Bronchial epithelial cell (primary cell): ENCODE results near the gene MAP3K15. TPM values are rescaled to one million over a fixed set of nuclear protein-coding genes. Genes with fewer than 3 reads are reported as not detected.

ENCODE experiments used
- DNase-seq: peaks from one replicate; pipeline ENCODE4 v3.0.0-alpha.2; 2010; ENCODE audit warnings: low read depth
- FAIRE-seq: peaks from 2 replicates; lab custom pipeline; 2011; peaks lifted over from hg19 to GRCh38; lab: Jason Lieb, UNC
- H3K27me3 ChIP-seq: 2 replicates; pipeline ENCODE4 v1.5.1; 2011; ENCODE audit warnings: low read length; ENCODE audit not compliant: control insufficient read depth, insufficient read depth
- H3K36me3 ChIP-seq: 2 replicates; pipeline ENCODE4 v1.5.1; 2011; ENCODE audit warnings: low read length; ENCODE audit not compliant: control insufficient read depth, insufficient read depth
- H3K4me3 ChIP-seq: 2 replicates; pipeline ENCODE4 v1.5.1; 2011; ENCODE audit warnings: mild to moderate bottlenecking, low read depth, low read length, control low read depth
- total RNA-seq: library from RNA; depleted of rRNA; stranded (reverse); fragments of >200 nt; gene quantifications from 2 replicates; pipeline ENCODE4 v1.2.1, GENCODE V29; 2014
- TF ChIP-seq, protein P1 (sequence below): IDR thresholded peaks from 2 replicates; pipeline ENCODE4 v1.5.1; 2011; ENCODE audit warnings: mild to moderate bottlenecking, moderate library complexity, low read length, control low read depth, inconsistent platforms; ENCODE audit not compliant: insufficient read depth, severe bottlenecking

The MAP3K15 gene
- total RNA-seq, 1 donor from 2014 or later = under 0.01 TPM

DNA sequence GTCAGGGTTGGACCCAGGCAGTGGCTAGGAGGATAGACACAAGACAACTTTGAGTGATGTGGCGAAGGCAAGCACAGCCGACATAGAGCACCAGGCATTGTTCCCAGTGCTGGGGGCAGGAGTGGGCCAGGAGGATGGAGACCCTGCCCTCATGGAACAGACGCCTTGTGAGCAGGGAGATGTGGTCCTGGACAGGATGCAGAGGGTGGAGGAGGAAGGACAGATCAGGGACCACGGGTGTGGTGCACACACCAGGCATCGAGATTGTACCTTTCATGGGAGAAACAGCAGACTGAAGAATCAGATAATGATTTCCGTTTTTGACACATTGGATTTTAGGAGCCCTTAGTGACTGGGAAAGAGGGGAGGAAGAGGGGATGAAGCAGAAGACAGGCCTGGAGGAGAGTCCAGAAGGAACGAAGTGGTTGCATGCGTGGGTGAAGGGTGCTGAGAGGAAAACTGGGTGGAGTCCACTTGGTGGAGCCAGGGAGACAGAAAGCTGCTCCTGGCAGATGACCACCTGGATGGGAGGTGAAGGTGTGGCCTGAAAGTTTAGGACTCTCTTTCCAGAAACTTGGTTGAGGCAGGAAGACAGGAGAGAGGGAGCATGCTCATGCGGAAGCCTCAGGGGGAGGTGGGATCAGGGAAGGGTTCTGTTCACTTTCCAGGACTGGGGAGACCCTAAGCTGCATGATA is 27.9 kb upstream of the MAP3K15 start:
- TF ChIP-seq, protein P1, sequence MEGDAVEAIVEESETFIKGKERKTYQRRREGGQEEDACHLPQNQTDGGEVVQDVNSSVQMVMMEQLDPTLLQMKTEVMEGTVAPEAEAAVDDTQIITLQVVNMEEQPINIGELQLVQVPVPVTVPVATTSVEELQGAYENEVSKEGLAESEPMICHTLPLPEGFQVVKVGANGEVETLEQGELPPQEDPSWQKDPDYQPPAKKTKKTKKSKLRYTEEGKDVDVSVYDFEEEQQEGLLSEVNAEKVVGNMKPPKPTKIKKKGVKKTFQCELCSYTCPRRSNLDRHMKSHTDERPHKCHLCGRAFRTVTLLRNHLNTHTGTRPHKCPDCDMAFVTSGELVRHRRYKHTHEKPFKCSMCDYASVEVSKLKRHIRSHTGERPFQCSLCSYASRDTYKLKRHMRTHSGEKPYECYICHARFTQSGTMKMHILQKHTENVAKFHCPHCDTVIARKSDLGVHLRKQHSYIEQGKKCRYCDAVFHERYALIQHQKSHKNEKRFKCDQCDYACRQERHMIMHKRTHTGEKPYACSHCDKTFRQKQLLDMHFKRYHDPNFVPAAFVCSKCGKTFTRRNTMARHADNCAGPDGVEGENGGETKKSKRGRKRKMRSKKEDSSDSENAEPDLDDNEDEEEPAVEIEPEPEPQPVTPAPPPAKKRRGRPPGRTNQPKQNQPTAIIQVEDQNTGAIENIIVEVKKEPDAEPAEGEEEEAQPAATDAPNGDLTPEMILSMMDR = no peak
- DNase-seq = no peak
- FAIRE-seq = no peak
- Histone ChIP-seq H3K36me3 (no peaks in the 10 kb centered on the region), H3K4me3 (no peak overlapping the region), H3K27me3 (no peaks in the 10 kb centered on the region)

DNA sequence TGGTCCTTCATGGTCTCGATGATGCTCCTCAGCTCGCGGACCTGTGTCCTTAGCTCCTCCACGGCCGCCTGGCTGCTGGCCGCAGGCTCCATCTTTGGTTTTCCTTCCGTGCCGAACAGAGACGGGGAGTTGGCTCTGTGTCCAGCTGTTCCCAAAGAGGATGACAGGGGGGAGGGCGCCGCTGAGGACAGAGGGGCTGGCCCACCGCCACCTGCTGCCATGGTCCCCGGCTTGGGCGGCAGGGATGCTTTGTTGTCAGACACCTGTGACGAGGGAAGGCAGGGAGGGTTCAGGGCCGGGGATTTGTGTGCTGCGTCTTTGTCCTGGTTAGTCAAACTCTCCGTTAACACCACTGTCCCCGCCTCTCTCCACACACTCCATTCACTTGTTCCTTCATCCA is 26.6 kb upstream of the MAP3K15 start:
- no peak overlapping the region for H3K4me3 ChIP-seq

DNA sequence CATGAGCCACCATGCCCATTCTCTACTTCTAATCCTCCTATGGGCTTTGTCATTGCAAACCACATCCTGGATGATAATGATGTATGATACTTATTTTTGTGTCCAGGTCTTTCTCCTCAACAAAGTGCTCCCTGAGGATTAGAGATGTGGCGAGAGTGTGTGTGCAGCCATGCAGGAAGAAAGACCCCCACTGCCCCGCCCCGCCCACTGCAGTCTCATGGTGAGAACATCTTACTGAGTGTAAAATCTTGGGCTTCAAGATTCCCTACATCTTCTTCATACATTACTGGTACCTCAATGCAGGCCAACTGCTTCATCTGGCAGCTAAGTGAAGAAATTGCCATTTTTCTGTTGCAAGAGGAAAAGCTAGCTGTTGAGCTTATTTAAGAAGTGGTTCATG is 25.9 kb upstream of the MAP3K15 start:
- Histone ChIP-seq H3K36me3 (no peaks in the 10 kb centered on the region), H3K27me3 (no peaks in the 10 kb centered on the region), H3K4me3 (no peak overlapping the region)
- TF ChIP-seq, protein P1 = no peak
- FAIRE-seq (no peak), DNase-seq (no peak)

More for the DNA sequence above, 26.6 kb upstream of the MAP3K15 start:
- no peaks in the 10 kb centered on the region for H3K27me3 ChIP-seq
- no peaks in the 10 kb centered on the region for H3K36me3 ChIP-seq
- DNase-seq (no peak), FAIRE-seq (no peak)
- TF ChIP-seq, protein P1 = no peak

DNA sequence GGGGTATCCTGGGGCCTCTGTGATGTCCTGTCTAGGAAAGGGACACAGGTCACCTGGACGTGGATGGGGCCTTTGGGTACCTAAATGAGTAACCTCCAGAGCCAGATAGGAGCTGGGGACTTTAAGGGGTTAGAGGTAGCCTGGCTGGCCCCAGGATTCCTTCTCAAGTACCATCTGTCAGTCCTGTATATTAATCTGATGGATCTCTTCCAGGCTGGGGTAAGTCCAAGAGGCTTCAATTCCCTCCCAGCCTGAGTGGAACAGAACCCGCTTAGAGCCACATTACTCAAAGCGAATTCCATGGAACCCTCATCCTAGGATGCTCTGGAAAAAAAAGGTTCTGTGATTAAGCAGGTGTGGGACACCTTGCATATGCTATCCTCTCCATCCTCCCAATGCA is 24.8 kb upstream of the MAP3K15 start:
- TF ChIP-seq, protein P1 = no peak
- FAIRE-seq (no peak), DNase-seq (no peak)
- Histone ChIP-seq H3K27me3 (no peaks in the 10 kb centered on the region), H3K36me3 (no peaks in the 10 kb centered on the region), H3K4me3 (no peak overlapping the region)

DNA sequence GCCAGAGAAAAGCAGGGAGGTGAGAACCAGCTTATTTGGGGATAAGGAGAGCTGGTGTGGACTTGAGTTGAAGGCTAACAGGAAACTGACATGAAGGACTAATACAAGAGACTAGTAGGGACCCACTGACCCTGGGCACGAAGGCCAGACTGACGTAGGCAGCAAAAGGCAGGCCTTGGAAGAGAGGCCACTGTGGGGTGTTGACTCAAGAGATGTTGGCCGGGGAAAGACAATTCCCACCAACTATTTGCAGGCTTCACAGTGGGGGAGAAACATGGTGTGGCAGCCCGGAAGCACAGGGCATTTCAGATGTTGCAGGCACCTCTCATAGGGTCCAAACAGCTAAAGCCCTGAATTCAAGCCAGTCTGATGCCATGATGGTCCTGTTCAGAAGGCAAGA is 24.4 kb upstream of the MAP3K15 start:
- H3K27me3 ChIP-seq = no peaks in the 10 kb centered on the region
- DNase-seq (no peak), FAIRE-seq (no peak)
- TF ChIP-seq, protein P1 = no peak
- H3K4me3 ChIP-seq = no peak overlapping the region
- H3K36me3 ChIP-seq = no peaks in the 10 kb centered on the region

DNA sequence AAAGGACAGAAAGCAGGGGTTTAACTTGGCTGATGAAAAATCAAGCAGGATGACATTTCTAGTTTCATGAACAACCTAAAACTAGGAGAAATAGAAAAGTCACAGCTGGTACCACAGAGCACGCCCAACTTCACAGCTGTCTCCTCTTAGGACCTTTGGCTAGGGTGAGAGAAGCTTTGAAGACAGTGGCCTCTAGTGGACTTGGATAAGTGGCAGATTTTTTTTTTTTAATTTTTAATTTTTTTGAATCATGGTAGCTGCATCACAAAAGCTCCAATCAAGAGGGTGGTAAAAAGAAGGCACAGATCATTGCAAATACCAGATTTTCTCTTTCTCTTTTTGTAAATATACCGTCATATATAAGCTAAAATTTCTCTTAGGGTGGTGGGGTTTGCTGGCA is 20.2 kb upstream of the MAP3K15 start:
- TF ChIP-seq, protein P1 = peak; percentile 37
- FAIRE-seq = no peak
- H3K27me3 ChIP-seq = no peaks in the 10 kb centered on the region
- H3K4me3 ChIP-seq = no peak overlapping the region
- no peaks in the 10 kb centered on the region for H3K36me3 ChIP-seq
- DNase-seq = peak; percentile 2
